SK-N-MC (cell line): ENCODE results near the gene PARD3B.

ENCODE experiments used
- EZH2 ChIP-seq: fragments of 200-600 bp; sonication (generic); IDR thresholded peaks from one replicate; pipeline ENCODE4 v1.6.1; 2017; ENCODE audit warnings: antibody characterized with exemption
- POLR2AphosphoS5 ChIP-seq: IDR thresholded peaks from 2 replicates; pipeline ENCODE4 v1.6.1; 2012; ENCODE audit warnings: mild to moderate bottlenecking, low read depth, low read length, borderline replicate concordance

- TF ChIP-seq POLR2AphosphoS5 (no peak), EZH2 (no peak)
Measured at GRCh38 chr2:204576362-204576979, 31.2 kb downstream of the PARD3B start.
